IMR-90 (cell line): ENCODE data around the gene PPARGC1A. TPM values are rescaled to one million over a fixed set of nuclear protein-coding genes. Genes with fewer than 3 reads are reported as not detected.

Source experiments
- ATAC-seq: fragments of 200-7000 bp; cut with Tn5 transposase; 2 replicates; pipeline ENCODE4 v1.9.1; 2020; ENCODE audit warnings: low read depth, mild to moderate bottlenecking, moderate library complexity
- BruUV-seq: library from RNA; stranded (reverse); fragments of 400-500 nt; replicated peaks from 2 replicates; lab custom pipeline; 2021; lab: Mats Ljungman, UMichigan
- CTCF ChIA-PET: fragments of 300-600 bp; formaldehyde crosslinking; extraction: SDS; loops from one replicate; lab custom pipeline; 2021; ENCODE audit warnings: antibody characterized with exemption; lab: Yijun Ruan, JAX
- POLR2A ChIA-PET: fragments of 300-600 bp; sonication (Branson Sonifier 250); formaldehyde crosslinking; loops from one replicate; lab custom pipeline; 2022; ENCODE audit warnings: antibody characterized with exemption; ENCODE audit not compliant: unreplicated experiment; lab: Charles Lee
- DNase-seq: peaks from one replicate; pipeline ENCODE4 v3.0.0; 2013
- H2AFZ ChIP-seq: replicated peaks from 2 replicates; pipeline ENCODE3; 2013; ENCODE audit warnings: low read length, mild to moderate bottlenecking; ENCODE audit not compliant: poor library complexity
- H2AK5ac ChIP-seq: 2 replicates; pipeline ENCODE4 v1.6.1; 2013; ENCODE audit warnings: low read depth, low read length, inconsistent platforms
- H2AK9ac ChIP-seq: replicated peaks from 2 replicates; pipeline ENCODE3; 2013; ENCODE audit warnings: mild to moderate bottlenecking, low read depth, low read length, moderate library complexity; ENCODE audit not compliant: poor library complexity
- H2BK120ac ChIP-seq: 2 replicates; pipeline ENCODE4 v1.6.1; 2013; ENCODE audit warnings: low read depth, low read length, inconsistent platforms
- H2BK15ac ChIP-seq: 3 replicates; pipeline ENCODE4 v1.6.1; 2013; ENCODE audit warnings: low read depth, low read length, inconsistent platforms
- H2BK20ac ChIP-seq: 2 replicates; pipeline ENCODE4 v1.6.1; 2013; ENCODE audit warnings: low read depth, mild to moderate bottlenecking, inconsistent platforms, low read length, moderate library complexity
- H2BK5ac ChIP-seq: 2 replicates; pipeline ENCODE4 v1.6.1; 2013; ENCODE audit warnings: mild to moderate bottlenecking, low read depth, low read length, inconsistent platforms; ENCODE audit not compliant: poor library complexity, severe bottlenecking
- H3K14ac ChIP-seq: replicated peaks from 2 replicates; pipeline ENCODE4 v1.6.1; 2013; ENCODE audit warnings: low read depth, low read length, inconsistent platforms
- H3K18ac ChIP-seq: 2 replicates; pipeline ENCODE4 v1.6.1; 2013; ENCODE audit warnings: low read depth, low read length, control low read depth
- H3K23ac ChIP-seq: 2 replicates; pipeline ENCODE4 v1.6.1; 2013; ENCODE audit warnings: low read depth, low read length, inconsistent platforms
- H3K27ac ChIP-seq: 2 replicates; pipeline ENCODE4 v1.5.1; 2013; ENCODE audit warnings: mild to moderate bottlenecking, control low read depth, low read length; ENCODE audit not compliant: insufficient read depth
- H3K27me3 ChIP-seq: 2 replicates; pipeline ENCODE4 v1.6.1; 2013; ENCODE audit warnings: low read length; ENCODE audit not compliant: control insufficient read depth, insufficient read depth
- H3K36me3 ChIP-seq: 2 replicates; pipeline ENCODE4 v1.6.1; 2013; ENCODE audit warnings: low read length, mixed read lengths; ENCODE audit not compliant: control insufficient read depth, insufficient read depth
- H3K4ac ChIP-seq: 2 replicates; pipeline ENCODE4 v1.6.1; 2013; ENCODE audit warnings: low read depth, low read length, inconsistent platforms
- H3K4me1 ChIP-seq: 2 replicates; pipeline ENCODE4 v1.6.1; 2013; ENCODE audit warnings: low read length, mixed read lengths; ENCODE audit not compliant: control insufficient read depth, insufficient read depth
- H3K4me2 ChIP-seq: 2 replicates; pipeline ENCODE4 v1.6.1; 2013; ENCODE audit warnings: low read depth, mild to moderate bottlenecking, control low read depth, low read length, moderate library complexity
- H3K4me3 ChIP-seq: 2 replicates; pipeline ENCODE4 v1.5.1; 2013; ENCODE audit warnings: low read depth, mild to moderate bottlenecking, control low read depth, low read length, moderate library complexity; ENCODE audit not compliant: insufficient read depth
- H3K56ac ChIP-seq: 2 replicates; pipeline ENCODE4 v1.6.1; 2013; ENCODE audit warnings: low read length, inconsistent platforms; ENCODE audit not compliant: insufficient read depth; ENCODE audit errors: extremely low read depth
- H3K79me1 ChIP-seq, 2 experiments: 2 replicates each; pipeline ENCODE4 v1.6.1; 2013; ENCODE audit warnings: low read length in 2 of 2, inconsistent platforms in 1 of 2, low read depth in 1 of 2
- H3K9ac ChIP-seq: 2 replicates; pipeline ENCODE4 v1.6.1; 2013; ENCODE audit warnings: low read depth, low read length, control low read depth
- H3K9me1 ChIP-seq: 2 replicates; pipeline ENCODE4 v1.6.1; 2013; ENCODE audit warnings: low read length, inconsistent platforms; ENCODE audit not compliant: insufficient read depth
- H3K9me3 ChIP-seq: 2 replicates; pipeline ENCODE4 v1.6.1; 2013; ENCODE audit warnings: low read length; ENCODE audit not compliant: control insufficient read depth, insufficient read depth
- H4K20me1 ChIP-seq: 2 replicates; pipeline ENCODE4 v1.6.1; 2013; ENCODE audit warnings: low read length, inconsistent platforms; ENCODE audit not compliant: insufficient read depth
- H4K5ac ChIP-seq: 2 replicates; pipeline ENCODE4 v1.6.1; 2013; ENCODE audit warnings: mild to moderate bottlenecking, low read depth, low read length, control low read depth
- H4K8ac ChIP-seq, 2 experiments: 2 replicates each; pipeline ENCODE4 v1.6.1; 2013; ENCODE audit warnings: low read depth in 2 of 2, low read length in 2 of 2, control low read depth in 1 of 2, inconsistent platforms in 1 of 2
- H4K91ac ChIP-seq: 2 replicates; pipeline ENCODE4 v1.6.1; 2013; ENCODE audit warnings: low read depth, low read length, inconsistent platforms; ENCODE audit not compliant: insufficient read depth
- BHLHE40 ChIP-seq: fragments of 150-350 bp; IDR thresholded peaks from 2 replicates; pipeline ENCODE4 v1.6.1; 2016; ENCODE audit warnings: mild to moderate bottlenecking, low read depth, low read length
- CEBPB ChIP-seq: IDR thresholded peaks from 2 replicates; pipeline ENCODE4 v1.6.1; 2012; ENCODE audit warnings: low read depth, low read length, improper control_type of control experiment
- CHD1 ChIP-seq: IDR thresholded peaks from 2 replicates; pipeline ENCODE4 v1.6.1; 2012; ENCODE audit warnings: low read depth, low read length, improper control_type of control experiment
- FOS ChIP-seq: fragments of 150-350 bp; IDR thresholded peaks from 2 replicates; pipeline ENCODE4 v1.6.1; 2016; ENCODE audit warnings: low read depth, low read length
- MAFK ChIP-seq: IDR thresholded peaks from 2 replicates; pipeline ENCODE4 v1.6.1; 2012; ENCODE audit warnings: low read depth, low read length, improper control_type of control experiment
- MAZ ChIP-seq: IDR thresholded peaks from 2 replicates; pipeline ENCODE4 v1.6.1; 2012; ENCODE audit warnings: low read depth, mild to moderate bottlenecking, low read length, improper control_type of control experiment, moderate library complexity, borderline replicate concordance
- MXI1 ChIP-seq: IDR thresholded peaks from 2 replicates; pipeline ENCODE4 v1.6.1; 2012; ENCODE audit warnings: low read depth, mild to moderate bottlenecking, low read length, moderate library complexity, borderline replicate concordance
- NFE2L2 ChIP-seq: fragments of 150-350 bp; IDR thresholded peaks from 2 replicates; pipeline ENCODE4 v1.6.1; 2016; ENCODE audit warnings: low read depth, mild to moderate bottlenecking, low read length
- POLR2A ChIP-seq: IDR thresholded peaks from 2 replicates; pipeline ENCODE4 v1.6.1; 2012; ENCODE audit warnings: mild to moderate bottlenecking, low read depth, low read length
- RCOR1 ChIP-seq: IDR thresholded peaks from 2 replicates; pipeline ENCODE4 v1.6.1; 2012; ENCODE audit warnings: mild to moderate bottlenecking, low read length, improper control_type of control experiment; ENCODE audit not compliant: insufficient replicate concordance
- RFX5 ChIP-seq: IDR thresholded peaks from 2 replicates; pipeline ENCODE4 v1.8.0; 2012; ENCODE audit warnings: low read depth, mild to moderate bottlenecking, low read length, moderate library complexity
- SMC3 ChIP-seq: fragments of 150-350 bp; IDR thresholded peaks from 2 replicates; pipeline ENCODE4 v1.6.1; 2016; ENCODE audit warnings: low read depth, mild to moderate bottlenecking, antibody characterized with exemption, low read length, moderate library complexity
- WGBS, 2 experiments: methylation state at CpG; one replicate each; pipeline versions ENCODE4 v1.1.5 to v1.1.7; 2013; ENCODE audit warnings: missing lambda C conversion rate in 2 of 2; ENCODE audit not compliant: insufficient read length in 1 of 2; ENCODE audit errors: extremely low coverage in 2 of 2; 5-methylcytosine and 5-hydroxymethylcytosine counted together
- dilution Hi-C: fragments of 300-500 bp; cut with HindIII; formaldehyde crosslinking; loops from one replicate; pipeline ENCODE4 v1.14.3; 2018; ENCODE audit warnings: low sequenced_read_pairs; ENCODE audit not compliant: unreplicated experiment
- in situ Hi-C: fragments of 300-500 bp; cut with MboI; formaldehyde crosslinking; loops from 3 replicates; pipeline ENCODE4 v1.14.3; 2019; ENCODE audit warnings: low sequenced_read_pairs, inconsistent platforms, mixed read lengths
- intact Hi-C: fragments of 100-400 bp; cut with micrococcal nuclease; formaldehyde crosslinking; loops from 2 replicates; pipeline ENCODE4 v1.10.0; 2022
- polyA plus RNA-seq, 3 experiments: library from polyadenylated mRNA; depleted of rRNA; stranded (reverse); fragments of >200 nt; gene quantifications; 2 replicates each; pipeline ENCODE4 v1.2.3, GENCODE V29; 2012; ENCODE audit warnings: low replicate concordance in 1 of 3
- total RNA-seq: library from RNA; depleted of rRNA; stranded (reverse); fragments of >200 nt; gene quantifications from 2 replicates; pipeline ENCODE4 v1.2.3, GENCODE V29; 2012
- TF ChIP-seq, protein P1 (sequence below): conservative IDR thresholded peaks from 2 replicates; pipeline ENCODE4 v1.5.1; 2012; ENCODE audit warnings: mild to moderate bottlenecking, low read depth, low read length, improper control_type of control experiment
- TF ChIP-seq, protein P2 (sequence below): fragments of 150-350 bp; IDR thresholded peaks from 2 replicates; pipeline ENCODE4 v1.6.1; 2017; ENCODE audit warnings: mild to moderate bottlenecking, antibody characterized with exemption, low read length, low read depth
- TF ChIP-seq, protein P3 (sequence below): fragments of 150-350 bp; IDR thresholded peaks from 2 replicates; pipeline ENCODE4 v1.6.1; 2016; ENCODE audit warnings: low read depth, mild to moderate bottlenecking, low read length, moderate library complexity, borderline replicate concordance

The PPARGC1A gene
- total and polyA plus RNA-seq, 2 of the 4 experiments (the other 2 are of a cell fraction) = under 0.01 to 0.03 TPM

DNA sequence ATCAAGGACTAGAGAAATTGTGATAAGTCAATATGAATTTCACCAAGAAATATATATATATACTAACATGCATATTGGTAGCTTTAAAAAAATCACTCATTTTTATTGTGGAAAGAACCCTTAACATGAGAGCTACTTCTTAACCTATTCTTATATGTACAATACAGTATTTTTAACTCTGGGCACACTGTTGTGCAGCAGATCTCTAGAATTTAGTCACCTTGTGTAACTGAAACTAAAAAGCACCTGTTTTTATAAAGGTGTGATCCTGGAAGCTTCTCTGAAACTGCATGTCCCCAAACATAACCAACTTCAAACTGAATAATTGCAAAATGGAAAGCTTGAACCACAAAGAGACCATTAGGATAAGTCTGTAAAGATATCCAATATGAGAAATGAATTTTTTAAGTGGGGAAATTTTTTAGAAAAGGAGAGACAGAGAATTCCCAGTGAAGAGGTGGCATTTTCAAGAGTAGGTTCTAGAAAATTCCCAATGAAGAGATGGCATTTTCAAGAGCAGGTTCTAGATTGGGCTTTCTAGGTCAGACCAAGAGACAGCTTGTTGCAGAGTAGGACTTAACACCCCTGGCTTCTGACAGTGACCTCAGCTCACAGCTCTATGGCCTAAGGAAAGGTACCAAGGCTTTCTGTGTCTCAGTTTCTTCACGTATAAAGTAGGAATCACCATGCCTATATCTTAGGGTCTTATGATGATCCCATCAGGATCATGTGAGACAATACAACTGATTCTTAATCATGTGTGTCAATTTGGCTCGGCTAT, 22.0 kb upstream of the PPARGC1A start:
- Histone ChIP-seq H2BK5ac (no peak overlapping the region), H2AK5ac (no peak overlapping the region), H3K79me1 (no peaks in the 10 kb centered on the region), H3K4me3 (no peak overlapping the region), H3K23ac (no peak overlapping the region), H3K27me3 (no peaks in the 10 kb centered on the region; the same call in 1 of the 2 replicates), H3K9me1 (no peaks in the 10 kb centered on the region), H4K5ac (no peak overlapping the region), H4K8ac (no peak overlapping the region), H2AFZ (no peak overlapping the region), H2BK120ac (no peak overlapping the region), H3K4me1 (no peaks in the 10 kb centered on the region), H3K9ac (no peak overlapping the region), H3K18ac (no peak overlapping the region), H3K4ac (no peak overlapping the region), H4K91ac (no peak overlapping the region), H3K36me3 (no peaks in the 10 kb centered on the region), H3K27ac (no peak overlapping the region), H3K56ac (no peak overlapping the region), H2BK15ac (no peak overlapping the region), H3K9me3 (no peaks in the 10 kb centered on the region), H2BK20ac (no peak overlapping the region), H4K20me1 (no peaks in the 10 kb centered on the region), H3K4me2 (no peak overlapping the region), H3K14ac (no peak overlapping the region), H2AK9ac (no peak overlapping the region)
- intact Hi-C loops (no loop called here), in situ Hi-C loops (no loop called here), dilution Hi-C loops (no loop called here)
- BruUV-seq = no TSS peak
- no CpG with 5 or more reads among the region's 2 CpGs for WGBS, 2 experiments
- CTCF ChIA-PET = interaction anchor here (0.6 kb wide), 2 partner anchors 100 to 268 kb away, joined by 3 read pairs; no protein-coding TSS in a partner anchor
- DNase-seq = no peak
- POLR2A ChIA-PET = no interaction called here
- no peak for ATAC-seq
- TF ChIP-seq, protein P1, sequence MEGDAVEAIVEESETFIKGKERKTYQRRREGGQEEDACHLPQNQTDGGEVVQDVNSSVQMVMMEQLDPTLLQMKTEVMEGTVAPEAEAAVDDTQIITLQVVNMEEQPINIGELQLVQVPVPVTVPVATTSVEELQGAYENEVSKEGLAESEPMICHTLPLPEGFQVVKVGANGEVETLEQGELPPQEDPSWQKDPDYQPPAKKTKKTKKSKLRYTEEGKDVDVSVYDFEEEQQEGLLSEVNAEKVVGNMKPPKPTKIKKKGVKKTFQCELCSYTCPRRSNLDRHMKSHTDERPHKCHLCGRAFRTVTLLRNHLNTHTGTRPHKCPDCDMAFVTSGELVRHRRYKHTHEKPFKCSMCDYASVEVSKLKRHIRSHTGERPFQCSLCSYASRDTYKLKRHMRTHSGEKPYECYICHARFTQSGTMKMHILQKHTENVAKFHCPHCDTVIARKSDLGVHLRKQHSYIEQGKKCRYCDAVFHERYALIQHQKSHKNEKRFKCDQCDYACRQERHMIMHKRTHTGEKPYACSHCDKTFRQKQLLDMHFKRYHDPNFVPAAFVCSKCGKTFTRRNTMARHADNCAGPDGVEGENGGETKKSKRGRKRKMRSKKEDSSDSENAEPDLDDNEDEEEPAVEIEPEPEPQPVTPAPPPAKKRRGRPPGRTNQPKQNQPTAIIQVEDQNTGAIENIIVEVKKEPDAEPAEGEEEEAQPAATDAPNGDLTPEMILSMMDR = no peak
- no peak for TF ChIP-seq MAZ
- TF ChIP-seq NFE2L2 = no peak
- no peak for TF ChIP-seq MXI1
- TF ChIP-seq, protein P2, sequence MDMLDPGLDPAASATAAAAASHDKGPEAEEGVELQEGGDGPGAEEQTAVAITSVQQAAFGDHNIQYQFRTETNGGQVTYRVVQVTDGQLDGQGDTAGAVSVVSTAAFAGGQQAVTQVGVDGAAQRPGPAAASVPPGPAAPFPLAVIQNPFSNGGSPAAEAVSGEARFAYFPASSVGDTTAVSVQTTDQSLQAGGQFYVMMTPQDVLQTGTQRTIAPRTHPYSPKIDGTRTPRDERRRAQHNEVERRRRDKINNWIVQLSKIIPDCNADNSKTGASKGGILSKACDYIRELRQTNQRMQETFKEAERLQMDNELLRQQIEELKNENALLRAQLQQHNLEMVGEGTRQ = no peak
- TF ChIP-seq FOS = no peak
- TF ChIP-seq POLR2A = no peak
- no peak for TF ChIP-seq MAFK
- TF ChIP-seq BHLHE40 = no peak
- TF ChIP-seq RCOR1 = no peak
- TF ChIP-seq CHD1 = no peak
- no peak for TF ChIP-seq CEBPB
- no peak for TF ChIP-seq SMC3
- TF ChIP-seq, protein P3, sequence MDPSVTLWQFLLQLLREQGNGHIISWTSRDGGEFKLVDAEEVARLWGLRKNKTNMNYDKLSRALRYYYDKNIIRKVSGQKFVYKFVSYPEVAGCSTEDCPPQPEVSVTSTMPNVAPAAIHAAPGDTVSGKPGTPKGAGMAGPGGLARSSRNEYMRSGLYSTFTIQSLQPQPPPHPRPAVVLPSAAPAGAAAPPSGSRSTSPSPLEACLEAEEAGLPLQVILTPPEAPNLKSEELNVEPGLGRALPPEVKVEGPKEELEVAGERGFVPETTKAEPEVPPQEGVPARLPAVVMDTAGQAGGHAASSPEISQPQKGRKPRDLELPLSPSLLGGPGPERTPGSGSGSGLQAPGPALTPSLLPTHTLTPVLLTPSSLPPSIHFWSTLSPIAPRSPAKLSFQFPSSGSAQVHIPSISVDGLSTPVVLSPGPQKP = no peak
- TF ChIP-seq RFX5 = no peak
